Muscle of leg (tissue), 11 donors: ENCODE data around the gene THBS2. TPM values are rescaled to one million over a fixed set of nuclear protein-coding genes. Genes with fewer than 3 reads are reported as not detected.
A peak's percentile ranks its signal among the peaks of the same experiment; 100 is the strongest.

Experiments used
- DNase-seq: peaks from one replicate; pipeline ENCODE4 v3.0.0; 2013
- H3K27ac ChIP-seq: one replicate; pipeline ENCODE4 v1.5.1; 2013; ENCODE audit warnings: mild to moderate bottlenecking, low read length, control low read depth
- H3K27me3 ChIP-seq: one replicate; pipeline ENCODE4 v1.6.1; 2013; ENCODE audit warnings: low read length; ENCODE audit not compliant: control insufficient read depth, insufficient read depth
- H3K36me3 ChIP-seq: one replicate; pipeline ENCODE4 v1.6.1; 2013; ENCODE audit warnings: low read length; ENCODE audit not compliant: control insufficient read depth, insufficient read depth
- H3K4me1 ChIP-seq: one replicate; pipeline ENCODE4 v1.6.1; 2013; ENCODE audit warnings: low read length; ENCODE audit not compliant: control insufficient read depth, insufficient read depth
- H3K4me3 ChIP-seq: one replicate; pipeline ENCODE4 v1.5.1; 2013; ENCODE audit warnings: low read length, control low read depth
- H3K9me3 ChIP-seq: replicated peaks from 2 replicates; pipeline ENCODE4 v1.6.1; 2013; ENCODE audit warnings: low read depth, low read length; ENCODE audit not compliant: control insufficient read depth
- WGBS: methylation state at CpG from one replicate; pipeline ENCODE4 v1.1.5; 2013; ENCODE audit warnings: missing lambda C conversion rate; ENCODE audit not compliant: insufficient coverage; 5-methylcytosine and 5-hydroxymethylcytosine counted together
- polyA plus RNA-seq, 8 donors: library from polyadenylated mRNA; unstranded; fragments of 120-200 nt; gene quantifications; one replicate each; pipeline versions ENCODE4 v1.2.1 to v1.2.3, GENCODE V29; 2013; ENCODE audit warnings: inconsistent platforms in 1 of 8, low replicate concordance in 1 of 8; ENCODE audit not compliant: insufficient read length in 8 of 8, insufficient read depth in 1 of 8
- total RNA-seq: library from RNA; stranded (reverse); fragments of 120-200 nt; gene quantifications from one replicate; pipeline ENCODE4 v1.2.4, GENCODE V29; 2013

Gene THBS2
- total and polyA plus RNA-seq, 9 donors = 20.2 to 128 (median 49.5) TPM

DNA sequence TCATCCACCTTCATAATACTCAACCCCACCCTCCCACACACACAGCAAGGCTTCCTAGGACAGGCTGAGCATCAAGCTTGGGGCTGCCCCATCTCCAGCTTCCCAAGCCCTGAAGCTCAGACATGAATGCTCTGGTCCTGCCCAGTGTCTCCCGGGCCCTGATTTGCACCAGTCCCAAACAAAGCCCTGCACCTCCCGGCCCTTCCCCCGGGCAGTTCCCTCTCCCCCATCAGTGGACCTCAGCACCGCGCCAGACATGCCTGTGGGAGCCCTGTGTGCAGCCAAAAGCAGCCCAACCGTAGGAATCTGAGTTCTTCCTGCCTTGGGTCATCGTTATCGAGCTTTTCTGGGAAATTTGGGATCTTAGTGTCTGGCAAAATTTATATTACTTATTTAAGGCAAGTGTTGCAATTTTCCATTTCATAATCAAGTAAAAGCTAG is 63.5 kb downstream of the THBS2 start:
- peak; percentile 94 for DNase-seq
- Histone ChIP-seq H3K27ac (peak overlapping the region; percentile 88), H3K4me1 (peaks cover 29% of the 10 kb centered on the region), H3K27me3 (no peaks in the 10 kb centered on the region), H3K4me3 (no peak overlapping the region), H3K9me3 (peaks cover 2% of the 10 kb centered on the region), H3K36me3 (peaks cover under 1% of the 10 kb centered on the region)
- WGBS = 30% methylated on average over 3 of the region's 8 CpGs

- peak; percentile 50 for DNase-seq
- Histone ChIP-seq H3K27ac (peak overlapping the region; percentile 88), H3K36me3 (peaks cover 2% of the 10 kb centered on the region), H3K4me3 (no peak overlapping the region), H3K9me3 (no peaks in the 10 kb centered on the region), H3K4me1 (peaks cover 32% of the 10 kb centered on the region), H3K27me3 (no peaks in the 10 kb centered on the region)
- WGBS = no CpG with 5 or more reads among the region's 8 CpGs
Observed at GRCh38 chr6:169189686-169190085, 64.0 kb downstream of the THBS2 start.

DNA sequence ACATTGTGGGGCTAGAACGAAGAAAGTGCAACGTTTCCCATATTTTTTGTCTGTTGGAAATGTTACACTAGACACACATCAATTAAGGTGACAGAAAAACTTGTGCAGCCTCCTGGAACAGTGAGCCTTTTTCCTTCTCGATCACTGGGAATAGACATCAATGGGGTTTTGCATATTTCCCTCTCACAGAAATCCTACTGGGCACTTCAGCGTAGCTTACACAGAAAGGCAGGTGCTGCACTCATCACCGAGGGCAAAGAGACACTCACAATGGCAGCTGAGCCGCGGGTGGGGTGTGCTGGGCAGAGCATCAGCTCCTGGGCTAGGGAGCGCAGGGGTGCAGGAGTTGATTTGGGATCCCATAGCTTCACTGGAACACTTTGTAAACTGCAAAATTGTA is 64.5 kb downstream of the THBS2 start:
- DNase-seq = peak; percentile 61
- Histone ChIP-seq H3K27ac (peak overlapping the region; percentile 88), H3K27me3 (no peaks in the 10 kb centered on the region), H3K36me3 (peaks cover 2% of the 10 kb centered on the region), H3K4me3 (no peak overlapping the region), H3K9me3 (no peaks in the 10 kb centered on the region), H3K4me1 (peaks cover 34% of the 10 kb centered on the region)
- 63% methylated on average over 4 of the region's 8 CpGs for WGBS

DNA sequence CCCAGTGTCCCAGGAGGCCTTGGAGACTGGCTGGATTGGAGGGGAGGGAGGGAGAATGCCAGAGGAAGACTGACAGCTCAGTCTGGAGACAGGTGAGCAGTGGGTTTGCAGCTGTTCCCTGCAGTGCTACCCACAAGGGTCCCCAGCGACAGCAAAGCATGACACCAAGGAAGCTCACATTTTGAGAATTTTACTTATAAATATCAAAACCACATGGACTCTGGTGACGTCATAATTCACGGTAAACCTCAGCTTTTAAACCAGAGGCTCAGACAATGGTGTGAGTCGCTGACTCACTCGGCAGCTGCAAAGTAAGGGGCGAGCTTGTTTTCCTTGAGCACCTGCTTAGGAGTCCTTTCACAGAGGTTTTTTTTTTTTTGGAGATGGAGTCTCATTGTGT is 65.2 kb downstream of the THBS2 start:
- Histone ChIP-seq H3K27ac (peak overlapping the region; percentile 88), H3K36me3 (peaks cover 2% of the 10 kb centered on the region), H3K27me3 (no peaks in the 10 kb centered on the region), H3K9me3 (no peaks in the 10 kb centered on the region), H3K4me3 (no peak overlapping the region), H3K4me1 (peaks cover 34% of the 10 kb centered on the region)
- peak; percentile 67 for DNase-seq
- WGBS = 31% methylated on average over 3 of the region's 6 CpGs

DNA sequence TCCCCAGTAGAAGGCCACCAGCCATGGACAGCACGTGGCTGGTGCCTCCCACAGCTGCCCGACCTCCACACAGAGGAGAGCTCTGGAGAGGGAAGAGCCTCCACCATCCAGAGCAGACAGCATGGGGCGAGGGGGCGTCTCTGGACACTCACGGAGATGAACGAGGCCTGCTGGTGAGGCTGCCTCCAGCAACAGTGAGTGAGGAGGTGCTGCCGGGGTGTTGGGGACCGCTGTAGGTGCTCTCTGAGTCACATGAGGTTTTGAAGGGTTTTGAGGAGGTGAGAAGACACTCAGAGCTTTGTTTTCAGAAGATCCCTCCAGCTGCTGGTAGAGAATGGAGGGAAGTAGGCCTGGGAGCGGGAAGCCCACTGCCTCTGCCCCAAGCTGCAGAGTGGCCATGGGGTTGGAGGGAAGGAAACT is 65.6 kb downstream of the THBS2 start:
- Histone ChIP-seq H3K27ac (peak overlapping the region; percentile 75), H3K27me3 (no peaks in the 10 kb centered on the region), H3K4me3 (no peak overlapping the region), H3K36me3 (peaks cover 2% of the 10 kb centered on the region), H3K9me3 (no peaks in the 10 kb centered on the region), H3K4me1 (peaks cover 34% of the 10 kb centered on the region)
- DNase-seq = no peak
- 70% methylated on average over 7 of the region's 9 CpGs for WGBS

- DNase-seq = no peak
- Histone ChIP-seq H3K27me3 (no peaks in the 10 kb centered on the region), H3K9me3 (no peaks in the 10 kb centered on the region), H3K36me3 (peaks cover 2% of the 10 kb centered on the region), H3K27ac (no peak overlapping the region), H3K4me3 (no peak overlapping the region), H3K4me1 (peaks cover 34% of the 10 kb centered on the region)
- WGBS = 93% methylated on average over 8 of the region's 25 CpGs
Observed at GRCh38 chr6:169186496-169187169, 67.0 kb downstream of the THBS2 start.

GRCh38 chr6:169185692-169186485 is 67.8 kb downstream of the THBS2 start:
- Histone ChIP-seq H3K36me3 (peaks cover 2% of the 10 kb centered on the region), H3K27ac (no peak overlapping the region), H3K4me3 (no peak overlapping the region), H3K4me1 (peaks cover 31% of the 10 kb centered on the region), H3K27me3 (no peaks in the 10 kb centered on the region), H3K9me3 (no peaks in the 10 kb centered on the region)
- WGBS = 89% methylated on average over 14 of the region's 26 CpGs
- no peak for DNase-seq

- Histone ChIP-seq H3K27ac (peak overlapping the region; percentile 42), H3K36me3 (peaks cover 2% of the 10 kb centered on the region), H3K4me1 (peaks cover 26% of the 10 kb centered on the region), H3K4me3 (no peak overlapping the region), H3K9me3 (no peaks in the 10 kb centered on the region), H3K27me3 (no peaks in the 10 kb centered on the region)
- DNase-seq = no peak
- 94% methylated on average over 18 of the region's 20 CpGs for WGBS
Observed at GRCh38 chr6:169185011-169185521, 68.6 kb downstream of the THBS2 start.

DNA sequence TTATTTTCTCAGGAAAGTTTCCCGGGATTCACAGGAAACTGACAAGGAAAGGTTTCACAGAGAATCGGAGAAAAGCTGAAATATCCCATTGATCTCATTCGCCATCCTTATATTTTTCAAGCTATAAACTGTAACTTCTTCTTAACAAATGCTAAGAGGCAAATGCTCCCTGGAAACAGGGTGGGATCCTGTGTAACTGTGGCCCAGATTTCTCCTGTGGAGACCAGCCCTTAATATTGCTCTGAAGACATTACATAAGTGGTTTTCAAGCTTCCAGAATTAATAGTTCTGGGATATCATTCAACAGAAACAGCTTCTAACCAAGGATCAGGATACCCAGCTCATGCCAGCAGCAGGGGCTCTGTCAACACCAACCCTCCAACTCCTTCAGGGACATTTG is 69.2 kb downstream of the THBS2 start:
- no peaks in the 10 kb centered on the region for H3K27me3 ChIP-seq
- H3K4me1 ChIP-seq = peaks cover 23% of the 10 kb centered on the region
- no peak overlapping the region for H3K4me3 ChIP-seq
- no peaks in the 10 kb centered on the region for H3K9me3 ChIP-seq
- peak; percentile 59 for DNase-seq
- peaks cover 2% of the 10 kb centered on the region for H3K36me3 ChIP-seq
- H3K27ac ChIP-seq = peak overlapping the region; percentile 42
- no CpG with 5 or more reads among the region's 3 CpGs for WGBS

DNA sequence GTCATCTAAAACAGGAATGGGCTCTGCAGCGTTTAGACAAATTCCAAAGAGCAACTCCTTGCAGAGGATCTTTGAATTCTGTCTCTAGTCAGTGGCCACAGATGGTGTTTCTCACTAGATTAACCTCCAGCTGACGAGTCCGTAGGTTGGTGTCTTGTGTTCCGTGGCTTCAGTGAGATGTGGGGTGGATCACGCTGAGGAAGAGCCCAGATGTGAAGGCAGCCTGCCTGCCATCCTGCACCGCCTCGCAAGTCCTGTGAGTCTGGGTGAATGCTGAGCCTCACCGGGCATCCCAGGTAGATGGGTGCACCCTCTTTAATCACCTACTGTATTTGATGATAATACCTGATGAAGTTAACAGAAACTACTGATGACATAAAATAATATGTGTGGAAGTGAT is 70.4 kb downstream of the THBS2 start:
- no peak overlapping the region for H3K27ac ChIP-seq
- WGBS = 77% methylated on average over 3 of the region's 8 CpGs
- no peaks in the 10 kb centered on the region for H3K27me3 ChIP-seq
- DNase-seq = no peak
- peaks cover 16% of the 10 kb centered on the region for H3K4me1 ChIP-seq
- H3K9me3 ChIP-seq = no peaks in the 10 kb centered on the region
- no peak overlapping the region for H3K4me3 ChIP-seq
- peaks cover 2% of the 10 kb centered on the region for H3K36me3 ChIP-seq
